Heart right ventricle (tissue), 16 donors: ENCODE results near the gene IFNL4. TPM values are rescaled to one million over a fixed set of nuclear protein-coding genes. Genes with fewer than 3 reads are reported as not detected.
"Not testable (repeated sequence)": the region's sequence is repeated elsewhere in the genome, so short reads cannot be mapped to it uniquely, and the experiment has no call there.

ENCODE experiments used
- ATAC-seq, 8 donors: fragments of 200-7000 bp; cut with Tn5 transposase; one replicate each; pipeline ENCODE4 v1.9.1; 2020; ENCODE audit warnings: mild to moderate bottlenecking in 8 of 8, moderate library complexity in 8 of 8, moderate number of reproducible peaks in 1 of 8
- DNase-seq, 2 donors: peaks; one replicate each; pipeline ENCODE4 v3.0.0-alpha.2; 2020
- H3K27ac ChIP-seq, 10 donors: fragments of 200-600 bp; sonication (generic) in 2 of 10; one replicate each; pipeline versions ENCODE4 v1.5.0 to v1.8.0; 2020 to 2022; ENCODE audit warnings: mild to moderate bottlenecking in 3 of 10
- H3K27me3 ChIP-seq, 7 donors: fragments of 200-600 bp; one replicate each; pipeline ENCODE4 v1.8.0; 2021 to 2022; ENCODE audit warnings: mild to moderate bottlenecking in 2 of 7
- H3K36me3 ChIP-seq, 9 donors: fragments of 200-600 bp; sonication (generic) in 1 of 9; one replicate each; pipeline versions ENCODE4 v1.5.0 to v1.8.0; 2020 to 2022; ENCODE audit warnings: mild to moderate bottlenecking in 2 of 9
- H3K4me1 ChIP-seq, 9 donors: fragments of 200-600 bp; sonication (generic) in 1 of 9; one replicate each; pipeline versions ENCODE4 v1.5.0 to v1.8.0; 2020 to 2022; ENCODE audit warnings: mild to moderate bottlenecking in 4 of 9
- H3K4me3 ChIP-seq, 10 donors: fragments of 200-600 bp; sonication (generic) in 2 of 10; one replicate each; pipeline versions ENCODE4 v1.5.0 to v1.8.0; 2020 to 2022; ENCODE audit warnings: mild to moderate bottlenecking in 7 of 10, moderate library complexity in 2 of 10
- H3K9me3 ChIP-seq, 11 donors: fragments of 200-600 bp in 10 of 11; sonication (generic) in 2 of 11; one replicate each; pipeline versions ENCODE4 v1.5.0 to v1.8.0; 2013 to 2022; ENCODE audit warnings: mild to moderate bottlenecking in 2 of 11, control low read depth in 1 of 11, moderate library complexity in 1 of 11
- CTCF ChIP-seq, 9 donors: fragments of 200-600 bp; sonication (generic) in 2 of 9; IDR thresholded peaks; one replicate each; pipeline versions ENCODE4 v1.5.0 to v1.8.0; 2021 to 2022; ENCODE audit warnings: antibody characterized with exemption in 9 of 9, mild to moderate bottlenecking in 5 of 9, moderate library complexity in 1 of 9
- WGBS, 2 donors: extraction: QIAGEN DNeasy Blood & Tissue Kit; methylation state at CpG; one replicate each; pipeline ENCODE4 v1.1.7; 2013; ENCODE audit warnings: inconsistent platforms in 1 of 2; 5-methylcytosine and 5-hydroxymethylcytosine counted together
- intact Hi-C, 10 donors: fragments of 100-400 bp; cut with DNase I; formaldehyde crosslinking; loops; one replicate each; pipeline versions ENCODE4 v1.11.1 to v1.14.2; 2022
- polyA plus RNA-seq, 2 donors: library from polyadenylated mRNA; stranded (reverse); fragments of 200-250 nt; gene quantifications; one replicate each; pipeline ENCODE4 v1.2.3, GENCODE V29; 2013
- total RNA-seq, 10 donors: library from RNA; stranded (reverse); fragmentation: NEBNext Ultra II Directional in 3 of 10; extraction: Animal tissue kit (Norgen Biotek cat#: 25700) in 3 of 10; gene quantifications; one replicate each; pipeline versions ENCODE4 v1.2.1 to v1.2.4, GENCODE V29; 2021 to 2023
- donor health status: Arrhythmogenic right ventricular cardiomyopathy.
- donor health status: ischemic (EF 13 %, LVEDD 7.1; RV severe dilation, severe dysfunction).
- donor health status: healthy with polysubstance abuse.
- donor health status: DM: no; HTN: yes; CAD: no.
- donor health status: DM: no; HTN: no; CAD: no.
- donor health status: ischemic (EF 25% LVEDD 6.9; RV normal size, moderate dysfunction).
- donor health status: ischemic (EF 25% LVEDD 5.7; RV mildly dilated, moderate dysfunction).
- donor health status: healthy.
- donor health status: DM: yes; HTN: yes; CAD: no.
- donor health status: Ischemic cardiomyopathy.
- donor health status: ischemic (EF 35%, LVEDD 5.7; RV mildly dilated, moderate dysfunction).
- donor health status: nonischemic (EF 11% LVEDD 7.7; RV severe dilation, severe dysfunction).
- donor health status: DM: yes; HTN: yes; CAD: no.
- donor health status: PGD.
- donor health status: ischemic (EF 29% LVEDD 5.4; RV normal size, mild dysfunction).
- donor health status: nonischemic (EF 23%, LVEDD 6.1; RV moderate dilation, normal function).

IFNL4 gene
- total and polyA plus RNA-seq, 12 donors: not detected

GRCh38 chr19:39276740-39277139, 28.1 kb upstream of the IFNL4 start:
- TF ChIP-seq CTCF (IDR thresholded peaks at IDR 0.05): no peak
- intact Hi-C loops: no loop called here
- WGBS, 2 donors: 89 to 93% methylated on average over 5 of the region's 5 CpGs
- ATAC-seq (no peak), DNase-seq (no peak)
- no peak overlapping the region for H3K27ac ChIP-seq
- H3K27me3 ChIP-seq: peaks cover 0 to 48% (median 14%) of the 10 kb centered on the region in 7 donors
- H3K36me3 ChIP-seq: no peaks in the 10 kb centered on the region
- H3K9me3 ChIP-seq: peaks cover 0 to 11% (median 0%) of the 10 kb centered on the region in 11 donors
- H3K4me1 ChIP-seq: no peaks in the 10 kb centered on the region
- no peak overlapping the region for H3K4me3 ChIP-seq

- intact Hi-C loops: no loop called here
- Histone ChIP-seq H3K27ac (no peak overlapping the region), H3K27me3 (peaks cover 0 to 59% (median 16%) of the 10 kb centered on the region in 7 donors), H3K4me3 (no peak overlapping the region), H3K9me3 (no peaks in the 10 kb centered on the region), H3K4me1 (no peaks in the 10 kb centered on the region), H3K36me3 (no peaks in the 10 kb centered on the region)
- WGBS, 2 donors: 80 to 82% methylated on average over 5 of the region's 5 CpGs
- no peak for ATAC-seq
- no peak for DNase-seq
- TF ChIP-seq CTCF (IDR thresholded peaks at IDR 0.05): no peak
Observed at GRCh38 chr19:39275578-39275977, 26.9 kb upstream of the IFNL4 start.

GRCh38 chr19:39273859-39274258, 25.2 kb upstream of the IFNL4 start:
- H3K4me3 ChIP-seq, H3K27ac ChIP-seq, H3K9me3 ChIP-seq, H3K36me3 ChIP-seq, DNase-seq, intact Hi-C loops, H3K4me1 ChIP-seq, ATAC-seq: not testable (repeated sequence)
- H3K27me3 ChIP-seq: peaks cover 0 to 70% (median 27%) of the 10 kb centered on the region in 7 donors
- WGBS, 2 donors: 83 to 86% methylated on average over 5 of the region's 5 CpGs

GRCh38 chr19:39270036-39270871, 21.6 kb upstream of the IFNL4 start:
- TF ChIP-seq CTCF (IDR thresholded peaks at IDR 0.05): no peak
- 73% methylated on average over 9 of the region's 9 CpGs for WGBS, 2 donors
- no peak overlapping the region for H3K27ac ChIP-seq
- DNase-seq (no peak), ATAC-seq (no peak)
- peaks cover 0 to 4% (median 0%) of the 10 kb centered on the region in 9 donors for H3K4me1 ChIP-seq
- H3K9me3 ChIP-seq: no peaks in the 10 kb centered on the region
- H3K27me3 ChIP-seq: peaks cover 0 to 64% (median 34%) of the 10 kb centered on the region in 7 donors
- intact Hi-C loops: no loop called here
- H3K4me3 ChIP-seq: no peak overlapping the region
- H3K36me3 ChIP-seq: no peaks in the 10 kb centered on the region

GRCh38 chr19:39269369-39269768, 20.7 kb upstream of the IFNL4 start:
- peaks cover 6 to 69% (median 42%) of the 10 kb centered on the region in 7 donors for H3K27me3 ChIP-seq
- H3K4me3 ChIP-seq, H3K27ac ChIP-seq, intact Hi-C loops, H3K36me3 ChIP-seq, H3K4me1 ChIP-seq, ATAC-seq, DNase-seq, H3K9me3 ChIP-seq: not testable (repeated sequence)
- 67 to 76% methylated on average over 10 of the region's 10 CpGs for WGBS, 2 donors

- 64 to 68% methylated on average over 10 of the region's 10 CpGs for WGBS, 2 donors
- H3K27me3 ChIP-seq: peaks cover 13 to 69% (median 49%) of the 10 kb centered on the region in 7 donors
- H3K9me3 ChIP-seq, H3K27ac ChIP-seq, H3K36me3 ChIP-seq, intact Hi-C loops, DNase-seq, H3K4me3 ChIP-seq, H3K4me1 ChIP-seq: not testable (repeated sequence)
- peak in 1 of 8 donors; percentile 9 for ATAC-seq
Observed at GRCh38 chr19:39268531-39269223, 20.0 kb upstream of the IFNL4 start.

GRCh38 chr19:39268085-39268484, 19.4 kb upstream of the IFNL4 start, which contains the start of gene IFNL2:
Gene IFNL2 (plus strand): TSS chr19:39268396. CDS start chr19:39268569, 173 bp downstream.
- peaks cover 14 to 71% (median 55%) of the 10 kb centered on the region in 7 donors for H3K27me3 ChIP-seq
- H3K4me3 ChIP-seq, DNase-seq, H3K27ac ChIP-seq, H3K4me1 ChIP-seq, H3K36me3 ChIP-seq, H3K9me3 ChIP-seq, intact Hi-C loops, ATAC-seq: not testable (repeated sequence)
- no CpG with 5 or more reads among the region's 1 CpG for WGBS, 2 donors
